Panc1 (cell line): ENCODE results near the gene PSMB7. TPM values are rescaled to one million over a fixed set of nuclear protein-coding genes. Genes with fewer than 3 reads are reported as not detected.

Experiments
- ATAC-seq: fragments of 200-7000 bp; cut with Tn5 transposase; 2 replicates; pipeline ENCODE4 v1.9.1; 2020; ENCODE audit warnings: mild to moderate bottlenecking, moderate library complexity
- BruUV-seq: library from RNA; stranded (reverse); fragments of 400-500 nt; replicated peaks from 2 replicates; lab custom pipeline; 2021; lab: Mats Ljungman, UMichigan
- CTCF ChIA-PET: fragments of 300-600 bp; sonication (Branson Sonifier 250); formaldehyde crosslinking; loops from one replicate; lab custom pipeline; 2022; ENCODE audit warnings: antibody characterized with exemption; lab: Charles Lee
- POLR2A ChIA-PET: fragments of 300-600 bp; sonication (Branson Sonifier 250); formaldehyde crosslinking; loops from one replicate; lab custom pipeline; 2022; ENCODE audit warnings: antibody characterized with exemption; lab: Charles Lee
- DNase-seq: peaks from one replicate; pipeline ENCODE4 v3.0.0-alpha.2; 2010; ENCODE audit warnings: low read depth, low spot score
- H3K27ac ChIP-seq: 2 replicates; pipeline ENCODE4 v1.5.1; 2011; ENCODE audit warnings: mild to moderate bottlenecking, low read length, inconsistent platforms
- H3K27me3 ChIP-seq: fragments of 200-500 bp; sonication (Bioruptor generic); 2 replicates; pipeline ENCODE4 v1.6.0; 2014; ENCODE audit warnings: low read length, inconsistent platforms; ENCODE audit not compliant: control insufficient read depth, insufficient read depth
- H3K36me3 ChIP-seq: fragments of 200-500 bp; sonication (Bioruptor generic); 2 replicates; pipeline ENCODE4 v1.5.1; 2014; ENCODE audit warnings: inconsistent platforms, mild to moderate bottlenecking, low read length, moderate library complexity; ENCODE audit not compliant: control insufficient read depth, insufficient read depth
- H3K4me1 ChIP-seq: 2 replicates; pipeline ENCODE4 v1.5.1; 2011; ENCODE audit warnings: inconsistent platforms, mild to moderate bottlenecking, low read length, moderate library complexity; ENCODE audit not compliant: control insufficient read depth, insufficient read depth
- H3K4me3 ChIP-seq, 2 experiments: 2 replicates each; pipeline ENCODE4 v1.5.1; 2011 to 2012; ENCODE audit warnings: low read depth in 2 of 2, low read length in 2 of 2, mild to moderate bottlenecking in 2 of 2, inconsistent platforms in 1 of 2, moderate library complexity in 1 of 2
- H3K9me3 ChIP-seq: fragments of 200-500 bp; sonication (Bioruptor generic); 2 replicates; pipeline ENCODE4 v1.5.1; 2014; ENCODE audit warnings: low read depth, mild to moderate bottlenecking, inconsistent platforms, low read length, moderate library complexity; ENCODE audit not compliant: control insufficient read depth, insufficient read depth
- POLR2AphosphoS5 ChIP-seq: IDR thresholded peaks from 2 replicates; pipeline ENCODE4 v1.6.1; 2012; ENCODE audit warnings: mild to moderate bottlenecking, low read depth, low read length, moderate library complexity
- SIN3A ChIP-seq: IDR thresholded peaks from 2 replicates; pipeline ENCODE4 v1.6.1; 2012; ENCODE audit warnings: low read depth, mild to moderate bottlenecking, low read length, moderate library complexity, borderline replicate concordance; ENCODE audit not compliant: insufficient read depth
- TCF7L2 ChIP-seq: IDR thresholded peaks from 2 replicates; pipeline ENCODE4 v1.6.1; 2011; ENCODE audit warnings: mild to moderate bottlenecking, low read depth, low read length, inconsistent platforms
- in situ Hi-C: cut with HindIII; loops from 2 replicates; pipeline ENCODE4 v1.10.0; 2016; ENCODE audit warnings: low sequenced_read_pairs, low pct_unique_long_range_greater_than_20kb
- intact Hi-C: fragments of 100-400 bp; cut with micrococcal nuclease; formaldehyde crosslinking; loops from one replicate; pipeline ENCODE4 v1.10.0; 2022; ENCODE audit not compliant: unreplicated experiment
- total RNA-seq: library from RNA; stranded (reverse); gene quantifications from one replicate; pipeline ENCODE4 v1.2.1, GENCODE V29; 2021; ENCODE audit not compliant: unreplicated experiment
- TF ChIP-seq, protein P1 (sequence below), 2 experiments: IDR thresholded peaks; 2 replicates each; pipeline ENCODE4 v1.6.1; 2011 to 2012; ENCODE audit warnings: low read depth in 2 of 2, control low read depth in 1 of 2, low read length in 1 of 2, mild to moderate bottlenecking in 1 of 2, moderate library complexity in 1 of 2; ENCODE audit not compliant: insufficient read depth in 1 of 2
- TF ChIP-seq, protein P2 (sequence below): fragments of 450-650 bp; IDR thresholded peaks from 2 replicates; pipeline ENCODE4 v1.5.1; 2017; ENCODE audit warnings: mild to moderate bottlenecking

PSMB7 gene
- total RNA-seq, 1 experiment from 2014 or later, result 167 TPM

DNA sequence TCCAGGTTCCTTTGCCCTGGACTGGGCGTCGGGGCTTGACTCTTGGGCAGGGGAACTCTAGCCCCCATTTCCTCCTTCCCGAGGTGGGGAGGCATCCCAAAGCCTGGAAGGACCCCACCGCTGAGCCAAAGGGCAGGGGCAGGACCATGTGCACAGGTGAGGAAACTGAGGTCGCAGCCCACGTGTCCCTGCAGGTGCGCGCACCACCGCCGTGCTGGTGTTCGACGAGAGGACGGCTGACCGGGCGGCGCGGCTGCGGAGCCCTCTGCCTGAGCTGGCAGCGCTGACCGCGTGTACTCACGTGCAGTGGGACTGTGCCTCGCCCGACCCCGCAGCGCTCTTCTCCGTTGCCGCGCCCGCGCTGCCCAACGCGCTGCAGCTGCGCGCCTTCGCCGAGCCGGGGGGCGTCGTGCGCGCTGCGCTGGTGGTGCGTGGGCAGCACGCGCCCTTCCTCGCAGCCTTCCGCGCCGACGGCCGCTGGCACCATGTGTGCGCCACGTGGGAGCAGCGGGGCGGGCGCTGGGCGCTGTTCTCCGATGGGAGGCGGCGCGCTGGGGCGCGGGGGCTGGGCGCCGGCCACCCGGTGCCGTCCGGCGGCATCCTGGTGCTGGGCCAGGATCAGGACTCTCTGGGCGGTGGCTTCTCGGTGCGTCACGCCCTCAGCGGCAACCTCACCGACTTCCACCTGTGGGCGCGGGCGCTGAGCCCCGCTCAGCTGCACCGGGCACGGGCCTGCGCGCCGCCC lies 37.8 kb upstream of the PSMB7 start:
- Histone ChIP-seq H3K36me3 (no peaks in the 10 kb centered on the region), H3K4me1 (no peaks in the 10 kb centered on the region), H3K4me3 (peak overlapping the region; percentile 25 to 27; a peak in 3 of 4 replicates), H3K27ac (no peak overlapping the region), H3K9me3 (no peaks in the 10 kb centered on the region), H3K27me3 (no peaks in the 10 kb centered on the region)
- intact Hi-C loops (no loop called here), in situ Hi-C loops (no loop called here)
- TF ChIP-seq POLR2AphosphoS5 (no peak), TCF7L2 (no peak), SIN3A (no peak)
- TF ChIP-seq, protein P1, sequence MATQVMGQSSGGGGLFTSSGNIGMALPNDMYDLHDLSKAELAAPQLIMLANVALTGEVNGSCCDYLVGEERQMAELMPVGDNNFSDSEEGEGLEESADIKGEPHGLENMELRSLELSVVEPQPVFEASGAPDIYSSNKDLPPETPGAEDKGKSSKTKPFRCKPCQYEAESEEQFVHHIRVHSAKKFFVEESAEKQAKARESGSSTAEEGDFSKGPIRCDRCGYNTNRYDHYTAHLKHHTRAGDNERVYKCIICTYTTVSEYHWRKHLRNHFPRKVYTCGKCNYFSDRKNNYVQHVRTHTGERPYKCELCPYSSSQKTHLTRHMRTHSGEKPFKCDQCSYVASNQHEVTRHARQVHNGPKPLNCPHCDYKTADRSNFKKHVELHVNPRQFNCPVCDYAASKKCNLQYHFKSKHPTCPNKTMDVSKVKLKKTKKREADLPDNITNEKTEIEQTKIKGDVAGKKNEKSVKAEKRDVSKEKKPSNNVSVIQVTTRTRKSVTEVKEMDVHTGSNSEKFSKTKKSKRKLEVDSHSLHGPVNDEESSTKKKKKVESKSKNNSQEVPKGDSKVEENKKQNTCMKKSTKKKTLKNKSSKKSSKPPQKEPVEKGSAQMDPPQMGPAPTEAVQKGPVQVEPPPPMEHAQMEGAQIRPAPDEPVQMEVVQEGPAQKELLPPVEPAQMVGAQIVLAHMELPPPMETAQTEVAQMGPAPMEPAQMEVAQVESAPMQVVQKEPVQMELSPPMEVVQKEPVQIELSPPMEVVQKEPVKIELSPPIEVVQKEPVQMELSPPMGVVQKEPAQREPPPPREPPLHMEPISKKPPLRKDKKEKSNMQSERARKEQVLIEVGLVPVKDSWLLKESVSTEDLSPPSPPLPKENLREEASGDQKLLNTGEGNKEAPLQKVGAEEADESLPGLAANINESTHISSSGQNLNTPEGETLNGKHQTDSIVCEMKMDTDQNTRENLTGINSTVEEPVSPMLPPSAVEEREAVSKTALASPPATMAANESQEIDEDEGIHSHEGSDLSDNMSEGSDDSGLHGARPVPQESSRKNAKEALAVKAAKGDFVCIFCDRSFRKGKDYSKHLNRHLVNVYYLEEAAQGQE (IDR thresholded peaks at IDR 0.05; ENCODE audit: insufficient read depth in 1 of 2, low read depth in 2 of 2, low read length in 1 of 2), result no peak
- TF ChIP-seq, protein P2, sequence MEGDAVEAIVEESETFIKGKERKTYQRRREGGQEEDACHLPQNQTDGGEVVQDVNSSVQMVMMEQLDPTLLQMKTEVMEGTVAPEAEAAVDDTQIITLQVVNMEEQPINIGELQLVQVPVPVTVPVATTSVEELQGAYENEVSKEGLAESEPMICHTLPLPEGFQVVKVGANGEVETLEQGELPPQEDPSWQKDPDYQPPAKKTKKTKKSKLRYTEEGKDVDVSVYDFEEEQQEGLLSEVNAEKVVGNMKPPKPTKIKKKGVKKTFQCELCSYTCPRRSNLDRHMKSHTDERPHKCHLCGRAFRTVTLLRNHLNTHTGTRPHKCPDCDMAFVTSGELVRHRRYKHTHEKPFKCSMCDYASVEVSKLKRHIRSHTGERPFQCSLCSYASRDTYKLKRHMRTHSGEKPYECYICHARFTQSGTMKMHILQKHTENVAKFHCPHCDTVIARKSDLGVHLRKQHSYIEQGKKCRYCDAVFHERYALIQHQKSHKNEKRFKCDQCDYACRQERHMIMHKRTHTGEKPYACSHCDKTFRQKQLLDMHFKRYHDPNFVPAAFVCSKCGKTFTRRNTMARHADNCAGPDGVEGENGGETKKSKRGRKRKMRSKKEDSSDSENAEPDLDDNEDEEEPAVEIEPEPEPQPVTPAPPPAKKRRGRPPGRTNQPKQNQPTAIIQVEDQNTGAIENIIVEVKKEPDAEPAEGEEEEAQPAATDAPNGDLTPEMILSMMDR, result no peak
- BruUV-seq, result no TSS peak
- ATAC-seq (peak; percentile 39), DNase-seq (no peak)
- POLR2A ChIA-PET, result interaction anchor here (0.6 kb wide), 1 partner anchor 62 kb away, joined by 7 read pairs; no protein-coding TSS in a partner anchor
- CTCF ChIA-PET, result no interaction called here

DNA sequence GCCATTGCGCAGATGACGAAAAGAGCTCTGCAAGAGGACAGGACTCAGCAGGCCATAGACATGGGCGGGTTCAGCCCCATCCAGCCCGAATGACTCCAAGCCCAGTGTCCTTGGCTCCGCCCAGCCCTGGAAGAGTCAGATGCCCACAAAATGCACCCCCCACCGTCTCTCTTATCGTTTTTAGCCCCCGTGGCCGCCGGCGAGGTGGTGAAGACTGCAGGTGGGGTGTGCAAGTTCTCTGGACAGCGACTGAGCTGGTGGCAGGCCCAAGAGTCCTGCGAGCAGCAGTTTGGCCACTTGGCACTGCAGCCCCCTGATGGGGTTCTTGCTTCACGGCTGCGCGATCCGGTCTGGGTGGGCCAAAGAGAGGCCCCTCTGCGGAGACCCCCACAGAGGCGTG lies 37.1 kb upstream of the PSMB7 start:
- Histone ChIP-seq H3K4me3 (no peak overlapping the region), H3K4me1 (no peaks in the 10 kb centered on the region), H3K27me3 (no peaks in the 10 kb centered on the region), H3K9me3 (no peaks in the 10 kb centered on the region), H3K27ac (no peak overlapping the region), H3K36me3 (no peaks in the 10 kb centered on the region)
- DNase-seq (no peak), ATAC-seq (no peak)
- intact Hi-C loops (no loop called here), in situ Hi-C loops (no loop called here)
- TF ChIP-seq TCF7L2 (no peak), SIN3A (no peak), POLR2AphosphoS5 (no peak)
- TF ChIP-seq, protein P2, result no peak
- TF ChIP-seq, protein P1 (IDR thresholded peaks at IDR 0.05; ENCODE audit: insufficient read depth in 1 of 2, low read depth in 2 of 2, low read length in 1 of 2), result no peak
- ChIA-PET POLR2A (no interaction called here), CTCF (no interaction called here)
- no TSS peak for BruUV-seq
